Gastroesophageal sphincter (tissue), 4 donors: ENCODE data around the gene SINHCAF. TPM values are rescaled to one million over a fixed set of nuclear protein-coding genes. Genes with fewer than 3 reads are reported as not detected.

Experiments
- ATAC-seq: fragments of 150-250 bp; one replicate; pipeline ENCODE4 v1.9.1; 2016; ENCODE audit warnings: mild to moderate bottlenecking, moderate library complexity
- H3K27ac ChIP-seq, 4 donors: fragments of 200-600 bp; sonication (generic) in 3 of 4; 1 replicate in 3 of 4; 2 replicates in 1 of 4; pipeline ENCODE4 v1.5.1; 2016 to 2019
- H3K27me3 ChIP-seq: fragments of 200-600 bp; sonication (generic); one replicate; pipeline ENCODE4 v1.5.1; 2019
- H3K36me3 ChIP-seq, 2 donors: fragments of 200-600 bp; sonication (generic); one replicate each; pipeline ENCODE4 v1.5.1; 2019; ENCODE audit warnings: control low read depth in 1 of 2
- H3K4me1 ChIP-seq, 3 donors: fragments of 200-600 bp; sonication (generic); 1 replicate in 2 of 3; 2 replicates in 1 of 3; pipeline ENCODE4 v1.5.1; 2016 to 2019; ENCODE audit warnings: control low read depth in 2 of 3
- H3K4me3 ChIP-seq, 2 donors: fragments of 200-600 bp; sonication (generic); one replicate each; pipeline ENCODE4 v1.5.1; 2019; ENCODE audit warnings: mild to moderate bottlenecking in 1 of 2, moderate library complexity in 1 of 2
- H3K9me3 ChIP-seq, 3 donors: fragments of 200-600 bp; sonication (generic); one replicate each; pipeline ENCODE4 v1.5.1; 2017 to 2019; ENCODE audit warnings: control low read depth in 2 of 3
- EP300 ChIP-seq: sonication (generic); formaldehyde crosslinking; IDR thresholded peaks from one replicate; pipeline ENCODE4 v1.6.1; 2017; ENCODE audit warnings: antibody characterized with exemption, mild to moderate bottlenecking
- POLR2A ChIP-seq, 2 donors: fragments of 450-650 bp; IDR thresholded peaks; one replicate each; pipeline ENCODE4 v1.6.1; 2017; ENCODE audit warnings: antibody characterized with exemption in 2 of 2, mild to moderate bottlenecking in 2 of 2, moderate library complexity in 1 of 2
- POLR2AphosphoS5 ChIP-seq: sonication (generic); formaldehyde crosslinking; IDR thresholded peaks from one replicate; pipeline ENCODE4 v1.6.1; 2017; ENCODE audit warnings: antibody characterized with exemption
- WGBS, 2 donors: methylation state at CpG; one replicate each; pipeline ENCODE4 v1.1.5; 2018; ENCODE audit warnings: low coverage in 1 of 2; 5-methylcytosine and 5-hydroxymethylcytosine counted together
- total RNA-seq, 4 donors: library from RNA; depleted of rRNA; stranded (reverse); fragments of >200 nt; gene quantifications; one replicate each; pipeline ENCODE4 v1.1.0, GENCODE V29; 2016
- TF ChIP-seq, protein P1 (sequence below), 4 experiments: fragments of 200-600 bp in 2 of 4; fragments of 450-650 bp in 2 of 4; sonication (generic) in 1 of 4; IDR thresholded peaks; one replicate each; pipeline ENCODE4 v1.5.1; 2017 to 2019; ENCODE audit warnings: antibody characterized with exemption in 4 of 4, mild to moderate bottlenecking in 2 of 4, moderate library complexity in 2 of 4

The SINHCAF gene
- total RNA-seq, 4 donors from 2014 or later, result 21.7 to 67.8 (median 25.8) TPM

GRCh38 chr12:31301311-31301710, 24.6 kb downstream of the SINHCAF start:
- H3K4me3 ChIP-seq, result no peak overlapping the region
- TF ChIP-seq EP300, result no peak
- TF ChIP-seq POLR2AphosphoS5, result no peak
- TF ChIP-seq POLR2A (IDR thresholded peaks at IDR 0.05), result no peak
- TF ChIP-seq, protein P1, sequence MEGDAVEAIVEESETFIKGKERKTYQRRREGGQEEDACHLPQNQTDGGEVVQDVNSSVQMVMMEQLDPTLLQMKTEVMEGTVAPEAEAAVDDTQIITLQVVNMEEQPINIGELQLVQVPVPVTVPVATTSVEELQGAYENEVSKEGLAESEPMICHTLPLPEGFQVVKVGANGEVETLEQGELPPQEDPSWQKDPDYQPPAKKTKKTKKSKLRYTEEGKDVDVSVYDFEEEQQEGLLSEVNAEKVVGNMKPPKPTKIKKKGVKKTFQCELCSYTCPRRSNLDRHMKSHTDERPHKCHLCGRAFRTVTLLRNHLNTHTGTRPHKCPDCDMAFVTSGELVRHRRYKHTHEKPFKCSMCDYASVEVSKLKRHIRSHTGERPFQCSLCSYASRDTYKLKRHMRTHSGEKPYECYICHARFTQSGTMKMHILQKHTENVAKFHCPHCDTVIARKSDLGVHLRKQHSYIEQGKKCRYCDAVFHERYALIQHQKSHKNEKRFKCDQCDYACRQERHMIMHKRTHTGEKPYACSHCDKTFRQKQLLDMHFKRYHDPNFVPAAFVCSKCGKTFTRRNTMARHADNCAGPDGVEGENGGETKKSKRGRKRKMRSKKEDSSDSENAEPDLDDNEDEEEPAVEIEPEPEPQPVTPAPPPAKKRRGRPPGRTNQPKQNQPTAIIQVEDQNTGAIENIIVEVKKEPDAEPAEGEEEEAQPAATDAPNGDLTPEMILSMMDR (IDR thresholded peaks at IDR 0.05), result no peak
- WGBS, 2 donors, result 94 to 100% methylated on average over 1 to 2 of the region's 2 CpGs

GRCh38 chr12:31300783-31301182, 25.2 kb downstream of the SINHCAF start:
- H3K36me3 ChIP-seq, result peaks cover 3 to 62% of the 10 kb centered on the region in 2 donors
- H3K4me1 ChIP-seq, result no peaks in the 10 kb centered on the region
- no peak overlapping the region for H3K27ac ChIP-seq
- TF ChIP-seq POLR2A (IDR thresholded peaks at IDR 0.05), result no peak
- TF ChIP-seq POLR2AphosphoS5, result no peak
- TF ChIP-seq EP300, result no peak
- TF ChIP-seq, protein P1 (IDR thresholded peaks at IDR 0.05), result no peak
- 89 to 94% methylated on average over 3 of the region's 3 CpGs for WGBS, 2 donors
- H3K9me3 ChIP-seq, result no peaks in the 10 kb centered on the region
- H3K27me3 ChIP-seq, result no peaks in the 10 kb centered on the region
- H3K4me3 ChIP-seq, result no peak overlapping the region
- ATAC-seq, result no peak

More at GRCh38 chr12:31301311-31301710, 24.6 kb downstream of the SINHCAF start:
- Histone ChIP-seq H3K27me3 (no peaks in the 10 kb centered on the region), H3K36me3 (peaks cover 3 to 56% of the 10 kb centered on the region in 2 donors), H3K4me1 (no peaks in the 10 kb centered on the region), H3K9me3 (no peaks in the 10 kb centered on the region), H3K27ac (no peak overlapping the region)
- no peak for ATAC-seq

- Histone ChIP-seq H3K27me3 (no peaks in the 10 kb centered on the region), H3K4me3 (no peak overlapping the region), H3K9me3 (no peaks in the 10 kb centered on the region), H3K36me3 (peaks cover 3 to 66% of the 10 kb centered on the region in 2 donors), H3K4me1 (no peaks in the 10 kb centered on the region), H3K27ac (no peak overlapping the region)
- 93 to 100% methylated on average over 1 of the region's 1 CpG for WGBS, 2 donors
- ATAC-seq, result no peak
- TF ChIP-seq, protein P1 (IDR thresholded peaks at IDR 0.05), result no peak
These were observed 25.6 kb downstream of the SINHCAF start for GRCh38 chr12:31300341-31300740.

GRCh38 chr12:31298922-31299321, 27.0 kb downstream of the SINHCAF start:
- no peaks in the 10 kb centered on the region for H3K4me1 ChIP-seq
- no peak overlapping the region for H3K4me3 ChIP-seq
- H3K27me3 ChIP-seq, result no peaks in the 10 kb centered on the region
- H3K27ac ChIP-seq, result no peak overlapping the region
- no peaks in the 10 kb centered on the region for H3K9me3 ChIP-seq
- WGBS, 2 donors, result 56 to 67% methylated on average over 3 of the region's 3 CpGs
- ATAC-seq, result no peak
- H3K36me3 ChIP-seq, result peaks cover 3 to 67% of the 10 kb centered on the region in 2 donors
- TF ChIP-seq EP300, result no peak
- TF ChIP-seq, protein P1 (IDR thresholded peaks at IDR 0.05), result no peak
- TF ChIP-seq POLR2A (IDR thresholded peaks at IDR 0.05), result no peak
- TF ChIP-seq POLR2AphosphoS5, result no peak

DNA sequence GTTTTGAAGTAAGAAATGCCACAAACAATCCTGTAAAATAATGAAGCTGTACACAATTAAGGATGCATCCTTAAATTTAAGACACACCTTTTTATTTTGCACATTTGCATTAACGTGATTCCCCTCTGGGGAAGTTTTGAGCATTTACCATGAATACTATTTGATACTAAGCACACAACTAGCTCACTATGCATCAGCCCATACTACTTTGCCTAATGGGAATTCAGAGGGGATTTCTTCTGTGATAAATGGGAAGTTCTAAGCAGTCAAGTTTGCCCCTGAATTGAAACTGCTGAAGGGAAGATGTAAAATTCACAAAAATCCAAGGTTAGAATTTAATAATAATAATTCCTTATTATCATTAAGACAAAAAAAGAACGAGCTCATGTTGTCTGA, 27.4 kb downstream of the SINHCAF start:
- peaks cover 3 to 67% of the 10 kb centered on the region in 2 donors for H3K36me3 ChIP-seq
- 92 to 100% methylated on average over 2 of the region's 2 CpGs for WGBS, 2 donors
- no peaks in the 10 kb centered on the region for H3K27me3 ChIP-seq
- H3K27ac ChIP-seq, result no peak overlapping the region
- no peak overlapping the region for H3K4me3 ChIP-seq
- no peaks in the 10 kb centered on the region for H3K9me3 ChIP-seq
- TF ChIP-seq, protein P1 (IDR thresholded peaks at IDR 0.05), result no peak
- no peak for TF ChIP-seq POLR2A (IDR thresholded peaks at IDR 0.05)
- no peak for TF ChIP-seq EP300
- TF ChIP-seq POLR2AphosphoS5, result no peak
- no peak for ATAC-seq
- H3K4me1 ChIP-seq, result no peaks in the 10 kb centered on the region
